ENCODE data around the gene ATP2B2. TPM values are rescaled to one million over a fixed set of nuclear protein-coding genes. Genes with fewer than 3 reads are reported as not detected.

The ATP2B2 gene
- total RNA-seq, 1 experiment from 2014 or later = not detected

DNA sequence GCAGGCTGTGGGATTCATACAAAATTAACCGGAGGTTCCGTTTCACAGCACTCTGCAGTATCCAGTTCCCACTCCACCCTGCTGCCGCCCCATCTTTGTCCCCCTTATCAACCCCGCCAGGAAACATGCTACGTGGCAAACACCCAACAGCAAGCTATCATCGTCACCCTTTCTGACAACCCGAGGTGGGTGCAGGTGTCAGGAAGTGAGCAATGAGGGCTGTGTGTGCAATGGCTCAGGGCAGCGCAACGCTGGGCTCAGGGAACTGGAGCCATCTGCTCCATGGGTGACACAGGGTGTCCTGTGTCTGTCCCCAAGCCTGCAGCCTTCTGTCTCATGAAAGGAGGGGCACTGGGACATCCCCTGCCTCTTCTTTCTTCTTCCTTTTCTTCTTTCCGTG lies 60.9 kb downstream of the ATP2B2 start:
- peaks cover 17% of the 10 kb centered on the region; the same call in 1 of the 2 replicates for H3K27me3 ChIP-seq (ENCODE audit: insufficient read depth, low read length)

More for the DNA sequence above, 60.9 kb downstream of the ATP2B2 start:
- DNase-seq (ENCODE audit: low read depth, low spot score) (no peak), ATAC-seq (no peak)
- H3K4me3 ChIP-seq (replicated peaks in 1 of 2; ENCODE audit: low read depth in 1 of 2, low read length in 2 of 2) = no peak overlapping the region
- no peak overlapping the region for H3K9ac ChIP-seq (ENCODE audit: low read length)
- CTCF ChIA-PET = no interaction called here
- H3K9me2 ChIP-seq (ENCODE audit: insufficient read depth) = no peaks in the 10 kb centered on the region
- TF ChIP-seq POLR2A (IDR thresholded peaks at IDR 0.05; ENCODE audit: borderline replicate concordance, extremely low read depth, insufficient read depth, insufficient read length) (no peak), ELF1 (IDR thresholded peaks at IDR 0.05; ENCODE audit: borderline replicate concordance, low read depth) (no peak), ZFX (IDR thresholded peaks at IDR 0.05) (no peak), EZH2 (IDR thresholded peaks at IDR 0.05) (no peak)
- TF ChIP-seq, protein P1, sequence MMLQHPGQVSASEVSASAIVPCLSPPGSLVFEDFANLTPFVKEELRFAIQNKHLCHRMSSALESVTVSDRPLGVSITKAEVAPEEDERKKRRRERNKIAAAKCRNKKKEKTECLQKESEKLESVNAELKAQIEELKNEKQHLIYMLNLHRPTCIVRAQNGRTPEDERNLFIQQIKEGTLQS (IDR thresholded peaks at IDR 0.05) = no peak
- TF ChIP-seq, protein P2, sequence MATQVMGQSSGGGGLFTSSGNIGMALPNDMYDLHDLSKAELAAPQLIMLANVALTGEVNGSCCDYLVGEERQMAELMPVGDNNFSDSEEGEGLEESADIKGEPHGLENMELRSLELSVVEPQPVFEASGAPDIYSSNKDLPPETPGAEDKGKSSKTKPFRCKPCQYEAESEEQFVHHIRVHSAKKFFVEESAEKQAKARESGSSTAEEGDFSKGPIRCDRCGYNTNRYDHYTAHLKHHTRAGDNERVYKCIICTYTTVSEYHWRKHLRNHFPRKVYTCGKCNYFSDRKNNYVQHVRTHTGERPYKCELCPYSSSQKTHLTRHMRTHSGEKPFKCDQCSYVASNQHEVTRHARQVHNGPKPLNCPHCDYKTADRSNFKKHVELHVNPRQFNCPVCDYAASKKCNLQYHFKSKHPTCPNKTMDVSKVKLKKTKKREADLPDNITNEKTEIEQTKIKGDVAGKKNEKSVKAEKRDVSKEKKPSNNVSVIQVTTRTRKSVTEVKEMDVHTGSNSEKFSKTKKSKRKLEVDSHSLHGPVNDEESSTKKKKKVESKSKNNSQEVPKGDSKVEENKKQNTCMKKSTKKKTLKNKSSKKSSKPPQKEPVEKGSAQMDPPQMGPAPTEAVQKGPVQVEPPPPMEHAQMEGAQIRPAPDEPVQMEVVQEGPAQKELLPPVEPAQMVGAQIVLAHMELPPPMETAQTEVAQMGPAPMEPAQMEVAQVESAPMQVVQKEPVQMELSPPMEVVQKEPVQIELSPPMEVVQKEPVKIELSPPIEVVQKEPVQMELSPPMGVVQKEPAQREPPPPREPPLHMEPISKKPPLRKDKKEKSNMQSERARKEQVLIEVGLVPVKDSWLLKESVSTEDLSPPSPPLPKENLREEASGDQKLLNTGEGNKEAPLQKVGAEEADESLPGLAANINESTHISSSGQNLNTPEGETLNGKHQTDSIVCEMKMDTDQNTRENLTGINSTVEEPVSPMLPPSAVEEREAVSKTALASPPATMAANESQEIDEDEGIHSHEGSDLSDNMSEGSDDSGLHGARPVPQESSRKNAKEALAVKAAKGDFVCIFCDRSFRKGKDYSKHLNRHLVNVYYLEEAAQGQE (IDR thresholded peaks at IDR 0.05; ENCODE audit: low read depth) = no peak
- no peaks in the 10 kb centered on the region for H4K20me1 ChIP-seq (ENCODE audit: insufficient read depth)
- H2AFZ ChIP-seq (ENCODE audit: low read depth, low read length, poor library complexity, severe bottlenecking) = no peak overlapping the region
- BruUV-seq (replicated peaks) = no TSS peak
- no peaks in the 10 kb centered on the region for H3K79me2 ChIP-seq (ENCODE audit: insufficient read depth, low read length)
- intact Hi-C loops (cut with micrococcal nuclease) = no loop called here
- no peaks in the 10 kb centered on the region for H3K9me3 ChIP-seq (ENCODE audit: control insufficient read depth in 1 of 2, insufficient read depth in 1 of 2, low read depth in 1 of 2, low read length in 2 of 2)
- peaks cover 0 to 5% of the 10 kb centered on the region in 2 experiments; a peak in 1 of 4 replicates for H3K4me1 ChIP-seq (ENCODE audit: control insufficient read depth in 1 of 2, insufficient read depth in 2 of 2, low read length in 2 of 2)
- no peaks in the 10 kb centered on the region for H3K36me3 ChIP-seq (ENCODE audit: control insufficient read depth in 1 of 2, insufficient read depth in 2 of 2, low read length in 2 of 2)
- H3K27ac ChIP-seq (ENCODE audit: low read depth, low read length) = no peak overlapping the region
- RAD21 ChIA-PET (ENCODE audit: low non-redundant PET in 1 of 2, low total read pairs in 2 of 2, uncharacterized antibody in 2 of 2, unreplicated experiment in 2 of 2) = no interaction called here
- POLR2A ChIA-PET = no interaction called here
- H3K4me2 ChIP-seq (ENCODE audit: low read length) = no peak overlapping the region

Measured in HCT116 (cell line).